GM21529 (cell line): ENCODE data around the gene CPS1.
A peak's percentile ranks its signal among the peaks of the same experiment; 100 is the strongest.

Experiments used
- ATAC-seq: cut with Tn5 transposase; IDR thresholded peaks from one replicate; pipeline ENCODE4 v1.9.1; 2021; ENCODE audit not compliant: unreplicated experiment

CPS1 gene

GRCh38 chr2:210604666-210605065, 48.3 kb downstream of the CPS1 start:
- ATAC-seq: no peak

GRCh38 chr2:210606001-210606400, 49.6 kb downstream of the CPS1 start:
- ATAC-seq: no peak

GRCh38 chr2:210611466-210611865, 55.1 kb downstream of the CPS1 start:
- peak; percentile 74 for ATAC-seq

- no peak for ATAC-seq
Measured at GRCh38 chr2:210616074-210616473, 59.7 kb downstream of the CPS1 start.

GRCh38 chr2:210617318-210617717, 60.9 kb downstream of the CPS1 start:
- no peak for ATAC-seq

- peak; percentile 85 for ATAC-seq
Measured at GRCh38 chr2:210617732-210618330, 61.4 kb downstream of the CPS1 start.

- no peak for ATAC-seq
Measured at GRCh38 chr2:210620456-210620855, 64.1 kb downstream of the CPS1 start.

- ATAC-seq: no peak
Measured at GRCh38 chr2:210623506-210623905, 67.1 kb downstream of the CPS1 start.

GRCh38 chr2:210626849-210627248, 70.5 kb downstream of the CPS1 start:
- peak; percentile 65 for ATAC-seq

- ATAC-seq: no peak
Measured at GRCh38 chr2:210630873-210631560, 74.6 kb downstream of the CPS1 start.

GRCh38 chr2:210633699-210634098, 77.3 kb downstream of the CPS1 start:
- peak; percentile 52 for ATAC-seq

- ATAC-seq: no peak
Measured at GRCh38 chr2:210635257-210635656, 78.9 kb downstream of the CPS1 start.

GRCh38 chr2:210642333-210642732, 85.9 kb downstream of the CPS1 start:
- no peak for ATAC-seq

GRCh38 chr2:210647151-210647550, 90.8 kb downstream of the CPS1 start:
- no peak for ATAC-seq

GRCh38 chr2:210654091-210654490, 97.7 kb downstream of the CPS1 start:
- ATAC-seq: no peak

GRCh38 chr2:210655229-210655975, 99.0 kb downstream of the CPS1 start:
- ATAC-seq: no peak

GRCh38 chr2:210657874-210658273, 101.5 kb downstream of the CPS1 start:
- ATAC-seq: no peak

- no peak for ATAC-seq
Measured at GRCh38 chr2:210660751-210661150, 104.4 kb downstream of the CPS1 start.

- no peak for ATAC-seq
Measured at GRCh38 chr2:210662560-210662959, 106.2 kb downstream of the CPS1 start.

GRCh38 chr2:210663631-210664089, 107.3 kb downstream of the CPS1 start:
- no peak for ATAC-seq

GRCh38 chr2:210667711-210668110, 111.3 kb downstream of the CPS1 start:
- ATAC-seq: no peak

- ATAC-seq: no peak
Measured at GRCh38 chr2:210671065-210671464, 114.7 kb downstream of the CPS1 start.
